K562 (cell line): Measurements from ENCODE around the gene FHIT.

Source experiments
- BRCA1 ChIP-seq, 2 experiments: fragments of 450-650 bp in 1 of 2; sonication (generic) in 1 of 2; formaldehyde crosslinking in 1 of 2; IDR thresholded peaks; 2 replicates each; pipeline versions ENCODE4 v1.5.0 to v1.6.1; 2017 to 2020; ENCODE audit warnings: mild to moderate bottlenecking in 1 of 2, missing genetic modification reagents in 1 of 2
- CBX3 ChIP-seq, 2 experiments: IDR thresholded peaks; 1 replicate in 1 of 2; 2 replicates in 1 of 2; pipeline ENCODE4 v1.6.1; 2012; ENCODE audit warnings: inconsistent platforms in 2 of 2, low read length in 2 of 2, borderline replicate concordance in 1 of 2, control low read depth in 1 of 2
- CTCF ChIP-seq, 3 experiments: IDR thresholded peaks in 2 of 3; conservative IDR thresholded peaks in 1 of 3; 2 replicates each; pipeline ENCODE4 v1.5.1; 2011 to 2012; ENCODE audit warnings: low read length in 3 of 3, mild to moderate bottlenecking in 3 of 3, control low read depth in 2 of 3, improper control_type of control experiment in 1 of 3, inconsistent platforms in 1 of 3, low read depth in 1 of 3, mixed read lengths in 1 of 3, moderate library complexity in 1 of 3; ENCODE audit not compliant: insufficient read depth in 2 of 3
- HNRNPH1 ChIP-seq: fragments of 200-400 bp; formaldehyde crosslinking; optimal IDR thresholded peaks from 2 replicates; pipeline ENCODE3; 2017; ENCODE audit warnings: low read depth, mild to moderate bottlenecking, low read length, moderate library complexity
- MAFF ChIP-seq: IDR thresholded peaks from 2 replicates; pipeline ENCODE4 v1.6.1; 2012; ENCODE audit warnings: low read length, improper control_type of control experiment
- NFE2L1 ChIP-seq: fragments of 450-650 bp; IDR thresholded peaks from 2 replicates; pipeline ENCODE4 v1.6.1; 2016; ENCODE audit warnings: missing genetic modification characterization, low read depth, mild to moderate bottlenecking, missing compliant biosample characterization, moderate library complexity, borderline replicate concordance
- POU5F1 ChIP-seq: fragments of 150-350 bp; IDR thresholded peaks from 2 replicates; pipeline ENCODE4 v1.6.1; 2014; ENCODE audit warnings: borderline replicate concordance, low read length, low read depth, mild to moderate bottlenecking; ENCODE audit not compliant: partially characterized antibody
- RFX5 ChIP-seq: IDR thresholded peaks from 2 replicates; pipeline ENCODE4 v1.6.1; 2011; ENCODE audit warnings: low read depth, mild to moderate bottlenecking, improper control_type of control experiment, low read length
- TBP ChIP-seq: optimal IDR thresholded peaks from 2 replicates; pipeline ENCODE3; 2011; ENCODE audit warnings: low read depth, low read length, improper control_type of control experiment
- TEAD4 ChIP-seq, 2 experiments: sonication (generic) in 1 of 2; formaldehyde crosslinking in 1 of 2; IDR thresholded peaks; 2 replicates each; pipeline versions ENCODE4 v1.6.1 to v1.8.0; 2012 to 2022; ENCODE audit warnings: borderline replicate concordance in 1 of 2, inconsistent platforms in 1 of 2, low read length in 1 of 2, mild to moderate bottlenecking in 1 of 2, missing genetic modification reagents in 1 of 2
- TF ChIP-seq, protein P1 (sequence below): fragments of 250-450 bp; sonication (Bioruptor Pico); IDR thresholded peaks from 2 replicates; pipeline ENCODE4 v1.4.0; 2020
- TF ChIP-seq, protein P2 (sequence below): sonication (generic); formaldehyde crosslinking; IDR thresholded peaks from 2 replicates; pipeline ENCODE4 v1.8.0; 2022; ENCODE audit warnings: mild to moderate bottlenecking, missing genetic modification reagents

DNA sequence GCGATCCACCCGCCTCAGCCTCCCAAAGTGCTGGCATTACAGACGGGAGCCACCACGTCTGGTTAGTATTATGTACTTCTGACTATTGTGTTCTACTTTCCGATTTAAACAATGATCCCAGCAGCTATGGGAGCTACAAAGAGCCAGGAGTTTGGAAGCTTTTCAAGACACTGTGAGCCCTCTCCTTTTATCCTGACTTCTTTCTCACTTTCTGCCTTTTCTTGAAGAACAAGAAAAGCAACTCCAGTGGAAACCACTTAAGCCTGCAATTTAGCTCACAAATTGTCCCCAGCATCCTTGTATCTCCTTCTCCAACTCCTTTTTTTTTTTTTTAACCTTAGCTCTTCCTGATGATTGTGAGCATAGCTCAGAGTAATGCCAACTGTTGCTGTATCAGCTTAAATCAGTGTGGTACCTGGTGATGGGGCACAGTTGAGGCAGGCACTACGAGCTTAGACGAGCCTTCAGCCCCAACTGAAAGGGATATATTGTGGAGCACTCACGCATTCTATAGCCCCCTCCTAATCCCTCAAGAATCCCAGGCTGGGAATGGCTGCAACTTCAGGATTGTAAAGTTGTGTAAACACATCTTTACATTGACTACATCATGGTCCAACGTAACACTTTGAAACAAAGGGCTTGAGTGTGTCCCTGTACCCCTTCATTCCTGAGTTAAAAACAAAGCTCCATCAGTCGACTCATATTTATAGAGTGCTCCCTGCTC lies 677.0 kb downstream of the FHIT start:
- TF ChIP-seq RFX5 = no peak
- TF ChIP-seq NFE2L1 = no peak
- TF ChIP-seq CBX3 (IDR thresholded peaks at IDR 0.05; ENCODE audit: borderline replicate concordance in 1 of 2, low read length in 2 of 2) = no peak
- no peak for TF ChIP-seq HNRNPH1
- TF ChIP-seq CTCF (IDR thresholded peaks at IDR 0.05 in 2 of 3, conservative IDR thresholded peaks at IDR 0.05 in 1 of 3; ENCODE audit: insufficient read depth in 2 of 3, low read depth in 1 of 3, low read length in 3 of 3) = no peak
- TF ChIP-seq TEAD4 (IDR thresholded peaks at IDR 0.05; ENCODE audit: low read length) = no peak
- TF ChIP-seq TEAD4 (CRISPR knock-in tag; IDR thresholded peaks at IDR 0.05; ENCODE audit: borderline replicate concordance) = no peak
- TF ChIP-seq TBP = no peak
- TF ChIP-seq BRCA1 (IDR thresholded peaks at IDR 0.05) = no peak
- TF ChIP-seq BRCA1 (CRISPR knock-in tag; IDR thresholded peaks at IDR 0.05) = no peak
- TF ChIP-seq, protein P1, sequence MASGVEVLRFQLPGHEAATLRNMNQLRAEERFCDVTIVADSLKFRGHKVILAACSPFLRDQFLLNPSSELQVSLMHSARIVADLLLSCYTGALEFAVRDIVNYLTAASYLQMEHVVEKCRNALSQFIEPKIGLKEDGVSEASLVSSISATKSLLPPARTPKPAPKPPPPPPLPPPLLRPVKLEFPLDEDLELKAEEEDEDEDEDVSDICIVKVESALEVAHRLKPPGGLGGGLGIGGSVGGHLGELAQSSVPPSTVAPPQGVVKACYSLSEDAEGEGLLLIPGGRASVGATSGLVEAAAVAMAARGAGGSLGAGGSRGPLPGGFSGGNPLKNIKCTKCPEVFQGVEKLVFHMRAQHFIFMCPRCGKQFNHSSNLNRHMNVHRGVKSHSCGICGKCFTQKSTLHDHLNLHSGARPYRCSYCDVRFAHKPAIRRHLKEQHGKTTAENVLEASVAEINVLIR (CRISPR knock-in tag) = no peak
- TF ChIP-seq MAFF = no peak
- TF ChIP-seq, protein P2, sequence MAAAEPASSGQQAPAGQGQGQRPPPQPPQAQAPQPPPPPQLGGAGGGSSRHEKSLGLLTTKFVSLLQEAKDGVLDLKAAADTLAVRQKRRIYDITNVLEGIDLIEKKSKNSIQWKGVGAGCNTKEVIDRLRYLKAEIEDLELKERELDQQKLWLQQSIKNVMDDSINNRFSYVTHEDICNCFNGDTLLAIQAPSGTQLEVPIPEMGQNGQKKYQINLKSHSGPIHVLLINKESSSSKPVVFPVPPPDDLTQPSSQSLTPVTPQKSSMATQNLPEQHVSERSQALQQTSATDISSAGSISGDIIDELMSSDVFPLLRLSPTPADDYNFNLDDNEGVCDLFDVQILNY (CRISPR knock-in tag) = no peak
- TF ChIP-seq POU5F1 = no peak
